Tibial nerve (tissue), 4 donors: ENCODE measurements around the gene RUFY3.

Source experiments
- CTCF ChIP-seq, 5 experiments: fragments of 200-600 bp in 3 of 5; fragments of 450-650 bp in 2 of 5; sonication (generic) in 3 of 5; IDR thresholded peaks; one replicate each; pipeline ENCODE4 v1.5.1; 2016 to 2019; ENCODE audit warnings: antibody characterized with exemption in 5 of 5, mild to moderate bottlenecking in 3 of 5, moderate library complexity in 2 of 5
- EP300 ChIP-seq, 2 donors: sonication (generic); formaldehyde crosslinking; IDR thresholded peaks; one replicate each; pipeline ENCODE4 v1.6.1; 2017; ENCODE audit warnings: antibody characterized with exemption in 2 of 2, mild to moderate bottlenecking in 1 of 2
- POLR2A ChIP-seq, 2 donors: fragments of 450-650 bp; IDR thresholded peaks; one replicate each; pipeline ENCODE4 v1.6.1; 2017; ENCODE audit warnings: antibody characterized with exemption in 2 of 2, mild to moderate bottlenecking in 2 of 2, moderate library complexity in 2 of 2

DNA sequence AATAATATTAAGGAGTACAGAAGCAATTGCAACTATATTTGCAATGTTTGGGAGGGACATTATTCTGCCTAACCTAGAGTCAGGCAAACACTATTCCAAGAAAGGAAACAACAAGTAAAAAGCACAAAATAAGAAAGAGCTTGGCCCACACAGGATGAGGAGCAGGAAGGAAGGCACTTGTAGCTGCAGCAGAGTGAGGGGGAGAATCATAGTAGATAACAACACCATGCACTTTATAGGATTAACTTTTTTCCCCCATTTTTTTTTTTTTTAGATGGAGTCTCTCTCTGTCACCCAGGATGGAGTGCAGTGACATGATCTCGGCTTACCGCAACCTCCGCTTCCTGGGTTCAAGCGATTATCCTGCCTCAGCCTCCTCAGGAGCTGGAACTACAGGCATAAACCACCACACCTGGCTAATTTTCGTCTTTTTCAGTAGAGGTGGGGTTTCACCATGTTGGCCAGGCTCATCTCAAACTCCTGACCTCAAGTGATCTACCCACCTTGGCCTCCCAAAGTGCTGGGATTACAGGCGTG, 45.1 kb upstream of the RUFY3 start:
- TF ChIP-seq EP300 (IDR thresholded peaks at IDR 0.05) (no peak), CTCF (IDR thresholded peaks at IDR 0.05) (no peak), POLR2A (IDR thresholded peaks at IDR 0.05) (no peak)
